Glomerular visceral epithelial cell (primary cell): ENCODE results near the gene TMEM59.
"Not testable (repeated sequence)": the region's sequence is repeated elsewhere in the genome, so short reads cannot be mapped to it uniquely, and the experiment has no call there.

Experiments used
- DNase-seq: peaks from one replicate; pipeline ENCODE4 v3.0.0-alpha.2; 2016; ENCODE audit errors: extremely low spot score

The TMEM59 gene

GRCh38 chr1:54052934-54053744 lies at the start of gene TMEM59, which contains the start of gene TCEANC2:
Gene TMEM59 (minus strand): TSS chr1:54053204. CDS start chr1:54053188, 16 bp downstream.
Gene TCEANC2 (plus strand): TSS chr1:54053608. CDS start chr1:54054423, 815 bp downstream.
- DNase-seq = peak; percentile 99

GRCh38 chr1:54100500-54100899 lies 47.5 kb upstream of the TMEM59 start:
- no peak for DNase-seq

GRCh38 chr1:54099061-54099610 lies 46.1 kb upstream of the TMEM59 start:
- DNase-seq = no peak

GRCh38 chr1:54096877-54097240 lies 43.9 kb upstream of the TMEM59 start:
- no peak for DNase-seq

- no peak for DNase-seq
These were observed 43.3 kb upstream of the TMEM59 start for GRCh38 chr1:54096227-54096876.

GRCh38 chr1:54095546-54096226 lies 42.7 kb upstream of the TMEM59 start:
- no peak for DNase-seq

GRCh38 chr1:54094730-54095105 lies 41.7 kb upstream of the TMEM59 start:
- DNase-seq = not testable (repeated sequence)

- no peak for DNase-seq
These were observed 41.2 kb upstream of the TMEM59 start for GRCh38 chr1:54094001-54094729.

GRCh38 chr1:54091666-54092065 lies 38.7 kb upstream of the TMEM59 start:
- no peak for DNase-seq

- no peak for DNase-seq
These were observed 35.4 kb upstream of the TMEM59 start for GRCh38 chr1:54088385-54088784.

GRCh38 chr1:54086754-54087153 lies 33.8 kb upstream of the TMEM59 start:
- DNase-seq = no peak

GRCh38 chr1:54084794-54085193 lies 31.8 kb upstream of the TMEM59 start:
- no peak for DNase-seq

- peak; percentile 47 for DNase-seq
These were observed 28.6 kb upstream of the TMEM59 start for GRCh38 chr1:54081306-54082270.

GRCh38 chr1:54080598-54081049 lies 27.6 kb upstream of the TMEM59 start:
- DNase-seq = no peak

GRCh38 chr1:54077359-54077758 lies 24.4 kb upstream of the TMEM59 start:
- DNase-seq = no peak

- peak; percentile 50 for DNase-seq
These were observed 17.3 kb upstream of the TMEM59 start for GRCh38 chr1:54070171-54070837.

GRCh38 chr1:54069791-54070170 lies 16.8 kb upstream of the TMEM59 start:
- DNase-seq = no peak

GRCh38 chr1:54064299-54064698 lies 11.3 kb upstream of the TMEM59 start:
- no peak for DNase-seq

GRCh38 chr1:54054438-54054749 lies 1.4 kb upstream of the TMEM59 start:
- DNase-seq = no peak
